Fibroblast of pulmonary artery (primary cell): ENCODE results near the gene INTS3.
"Not testable (repeated sequence)": the region's sequence is repeated elsewhere in the genome, so short reads cannot be mapped to it uniquely, and the experiment has no call there.

Experiments used
- DNase-seq: peaks from one replicate; pipeline ENCODE4 v3.0.0-alpha.2; 2010; ENCODE audit warnings: low read depth
- H3K4me3 ChIP-seq: replicated peaks from 2 replicates; pipeline ENCODE4 v1.5.1; 2011; ENCODE audit warnings: low read depth, mild to moderate bottlenecking, control low read depth, low read length, moderate library complexity
- CTCF ChIP-seq: IDR thresholded peaks from 2 replicates; pipeline ENCODE4 v1.5.1; 2011; ENCODE audit warnings: mild to moderate bottlenecking, control low read depth, low read length, inconsistent platforms; ENCODE audit errors: missing control alignments

Gene INTS3

GRCh38 chr1:153779781-153780541 lies 52.1 kb downstream of the INTS3 start:
- TF ChIP-seq CTCF = no peak
- no peak for DNase-seq

GRCh38 chr1:153780551-153780950 lies 52.7 kb downstream of the INTS3 start:
- H3K4me3 ChIP-seq = no peak overlapping the region
- TF ChIP-seq CTCF = no peak
- no peak for DNase-seq

More at GRCh38 chr1:153779781-153780541, 52.1 kb downstream of the INTS3 start:
- no peak overlapping the region for H3K4me3 ChIP-seq

GRCh38 chr1:153782648-153783047 lies 54.8 kb downstream of the INTS3 start:
- not testable (repeated sequence) for DNase-seq
- peak overlapping the region; percentile 67 for H3K4me3 ChIP-seq

- DNase-seq = peak; percentile 93
- TF ChIP-seq CTCF = no peak
- peak overlapping the region; percentile 67 for H3K4me3 ChIP-seq
Observed at GRCh38 chr1:153783233-153784190, 55.7 kb downstream of the INTS3 start.

- H3K4me3 ChIP-seq = no peak overlapping the region
- DNase-seq = no peak
- no peak for TF ChIP-seq CTCF
Observed at GRCh38 chr1:153786038-153786790, 58.4 kb downstream of the INTS3 start.

- DNase-seq = no peak
- peak overlapping the region; percentile 43 for H3K4me3 ChIP-seq
- TF ChIP-seq CTCF = no peak
Observed at GRCh38 chr1:153789478-153790034, 61.7 kb downstream of the INTS3 start.
